Right kidney (tissue), 1 donor: ENCODE measurements around the gene KCTD15.

Experiments
- DNase-seq: peaks from one replicate; pipeline ENCODE4 v3.0.0-alpha.2; 2016

The KCTD15 gene

DNA sequence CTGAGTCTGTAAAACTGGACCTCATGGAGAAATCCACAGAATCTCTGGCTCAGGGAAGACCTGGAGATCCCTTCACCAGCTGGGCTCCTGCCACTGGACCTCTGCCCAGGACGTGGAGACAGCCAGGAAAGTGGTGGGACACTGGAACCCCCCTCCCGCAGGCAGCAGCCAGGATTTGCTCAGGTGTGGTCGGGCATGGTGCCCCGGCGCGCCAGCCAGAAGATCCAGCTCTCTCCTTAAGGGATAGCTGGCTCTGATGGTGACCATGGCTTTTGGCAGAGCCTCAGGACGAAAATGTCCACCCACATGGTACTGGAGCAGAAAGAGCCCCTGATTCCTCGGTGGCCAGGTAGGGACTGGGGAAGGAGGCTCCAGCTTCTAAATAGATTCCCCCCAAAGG, 26.6 kb upstream of the KCTD15 start:
- DNase-seq = no peak

GRCh38 chr19:33771384-33772101, 25.1 kb upstream of the KCTD15 start:
- peak; percentile 59 for DNase-seq

- no peak for DNase-seq
Measured at GRCh38 chr19:33772102-33772857, 24.4 kb upstream of the KCTD15 start.

DNA sequence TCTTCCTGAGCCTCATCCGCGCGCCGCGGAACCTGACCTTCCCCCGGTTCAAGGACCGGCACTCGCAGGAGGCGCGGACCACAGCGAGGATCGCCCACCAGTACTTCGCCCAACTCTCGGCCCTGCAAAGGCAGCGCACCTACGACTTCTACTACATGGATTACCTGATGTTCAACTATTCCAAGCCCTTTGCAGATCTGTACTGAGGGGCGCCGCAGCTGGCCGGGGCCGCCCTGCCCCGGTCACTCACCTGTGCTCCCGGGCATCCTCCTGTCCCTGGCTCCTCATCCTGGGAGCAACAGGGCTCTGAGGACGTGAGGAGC, 23.9 kb upstream of the KCTD15 start:
- no peak for DNase-seq

DNA sequence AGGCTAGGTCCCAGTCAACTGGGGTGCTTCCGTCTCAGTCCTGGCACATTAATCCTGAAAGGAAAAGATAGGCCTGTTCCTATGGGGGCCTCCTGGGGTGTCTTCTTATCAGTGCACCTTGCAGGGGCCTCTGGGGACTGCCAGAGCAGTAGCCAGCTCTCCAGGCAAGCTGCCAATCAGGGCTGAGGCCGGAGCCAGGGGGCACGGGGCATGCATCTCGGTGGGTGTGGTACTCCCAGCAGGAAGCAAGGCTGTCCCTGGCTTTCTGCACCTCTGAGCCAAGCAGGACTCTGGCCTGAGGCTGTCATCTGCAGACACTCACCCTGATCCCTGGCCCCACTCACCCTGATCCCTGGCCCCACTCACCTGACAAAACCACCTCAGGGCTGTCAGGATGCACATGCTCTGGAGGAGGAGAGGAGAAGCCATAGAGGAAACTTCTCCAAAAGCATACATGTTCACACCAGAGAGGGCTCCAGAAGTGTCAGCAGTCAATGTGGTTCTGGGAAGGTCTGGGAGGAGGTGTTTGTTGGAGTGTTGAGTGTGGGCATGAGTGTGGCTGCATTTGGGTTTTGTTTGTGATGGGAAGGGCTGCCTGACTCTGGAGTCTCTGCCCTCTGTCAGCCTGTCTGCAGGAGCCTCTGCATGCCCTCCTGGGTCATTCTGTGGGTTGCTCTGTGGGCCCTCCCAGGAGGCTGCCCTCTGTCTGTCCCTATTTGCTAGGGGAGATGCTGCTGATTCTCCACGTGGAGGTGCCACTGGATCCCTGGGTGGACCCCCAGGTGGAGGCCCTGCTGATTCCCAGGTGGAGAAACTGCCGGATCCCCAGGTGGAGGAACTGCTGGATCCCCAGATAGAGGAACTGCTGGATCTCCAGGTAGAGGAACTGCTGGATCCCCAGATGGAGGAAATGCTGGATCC, 22.7 kb upstream of the KCTD15 start:
- DNase-seq = no peak

GRCh38 chr19:33774751-33775150, 21.9 kb upstream of the KCTD15 start:
- DNase-seq = no peak

- DNase-seq = no peak
Measured at GRCh38 chr19:33775731-33776487, 20.8 kb upstream of the KCTD15 start.

DNA sequence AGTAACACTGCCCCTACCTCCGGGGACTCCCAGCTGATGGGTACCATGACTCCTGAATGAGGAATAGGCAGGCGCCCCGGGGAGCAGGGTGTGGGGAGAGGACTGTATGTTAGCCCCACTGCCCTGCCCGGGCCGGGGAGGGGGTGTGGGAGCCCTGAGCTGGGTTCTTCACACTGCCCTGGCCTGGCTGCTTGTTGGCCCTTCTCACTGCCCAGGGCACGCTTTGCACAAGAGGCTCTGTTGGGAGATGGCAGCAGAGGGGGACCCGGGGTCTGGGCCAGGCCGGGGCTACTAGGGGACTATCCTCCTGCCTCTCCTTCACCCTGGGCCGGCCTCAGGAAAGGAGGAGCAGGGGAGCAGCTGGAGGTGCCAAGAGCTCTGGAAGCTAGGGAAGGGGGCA, 19.3 kb upstream of the KCTD15 start:
- no peak for DNase-seq

GRCh38 chr19:33777753-33778088, 18.9 kb upstream of the KCTD15 start:
- DNase-seq = no peak

- DNase-seq = peak; percentile 85
Measured at GRCh38 chr19:33778089-33778791, 18.4 kb upstream of the KCTD15 start.

DNA sequence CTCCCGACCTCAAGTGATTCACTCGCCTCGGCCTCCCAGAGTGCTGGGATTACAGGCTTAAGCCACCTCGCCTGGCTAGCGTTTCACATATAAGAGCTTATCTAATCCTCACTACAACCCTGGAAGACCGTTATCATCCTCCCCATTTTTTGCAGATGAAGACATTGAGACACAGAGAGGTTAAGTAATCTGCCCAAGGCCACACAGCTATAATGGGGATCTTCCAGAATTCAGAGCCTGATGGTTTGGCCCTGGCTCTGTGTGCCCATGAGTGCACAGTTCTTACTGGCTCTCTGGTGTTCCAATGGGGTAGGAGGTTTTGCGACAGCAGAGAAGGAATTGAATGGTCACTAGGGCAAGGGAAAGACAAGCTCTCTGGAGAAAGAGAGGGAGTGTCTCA, 16.8 kb upstream of the KCTD15 start:
- no peak for DNase-seq

DNA sequence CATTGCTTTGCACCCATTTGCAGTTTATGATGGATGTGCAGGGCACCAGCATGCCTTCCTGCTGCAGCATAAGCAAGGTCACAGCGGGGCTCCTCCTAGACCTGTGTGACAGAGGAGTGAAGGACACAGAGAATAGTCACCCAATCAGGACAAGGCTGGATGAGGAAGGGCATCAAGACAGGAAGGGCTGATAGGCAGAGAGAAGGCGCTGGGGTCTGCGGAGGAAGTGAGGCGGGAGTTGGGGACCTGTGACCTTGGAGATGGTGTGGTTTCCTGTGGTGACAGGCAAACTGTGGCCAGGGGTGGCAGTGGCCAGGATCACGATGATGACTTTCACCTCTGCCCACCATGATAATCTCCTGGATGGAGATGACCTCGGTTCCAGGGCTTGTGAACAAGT, 16.4 kb upstream of the KCTD15 start:
- DNase-seq = no peak

- no peak for DNase-seq
Measured at GRCh38 chr19:33780746-33781145, 15.9 kb upstream of the KCTD15 start.

GRCh38 chr19:33781415-33781935, 15.2 kb upstream of the KCTD15 start:
- no peak for DNase-seq

- no peak for DNase-seq
Measured at GRCh38 chr19:33781996-33782395, 14.7 kb upstream of the KCTD15 start.

DNA sequence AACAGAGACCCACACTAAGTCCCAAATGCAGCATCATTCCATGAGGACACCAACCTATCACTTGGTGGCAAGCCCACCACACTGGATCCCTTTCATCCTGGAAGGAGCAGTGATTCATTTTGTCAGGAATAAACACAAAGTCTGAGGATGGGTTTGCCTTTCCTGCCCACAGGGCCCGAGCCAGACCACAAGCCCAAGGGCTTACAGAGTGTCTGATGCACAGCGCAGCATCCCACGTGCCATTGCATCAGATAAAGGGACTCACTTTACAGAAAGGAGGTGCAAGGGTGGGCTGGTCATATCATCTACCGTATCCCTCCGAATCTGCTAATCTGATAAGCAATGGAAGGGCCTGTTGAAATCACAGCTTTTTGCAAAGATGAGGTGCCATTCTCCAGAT, 12.2 kb upstream of the KCTD15 start:
- no peak for DNase-seq

- no peak for DNase-seq
Measured at GRCh38 chr19:33785795-33786194, 10.9 kb upstream of the KCTD15 start.

DNA sequence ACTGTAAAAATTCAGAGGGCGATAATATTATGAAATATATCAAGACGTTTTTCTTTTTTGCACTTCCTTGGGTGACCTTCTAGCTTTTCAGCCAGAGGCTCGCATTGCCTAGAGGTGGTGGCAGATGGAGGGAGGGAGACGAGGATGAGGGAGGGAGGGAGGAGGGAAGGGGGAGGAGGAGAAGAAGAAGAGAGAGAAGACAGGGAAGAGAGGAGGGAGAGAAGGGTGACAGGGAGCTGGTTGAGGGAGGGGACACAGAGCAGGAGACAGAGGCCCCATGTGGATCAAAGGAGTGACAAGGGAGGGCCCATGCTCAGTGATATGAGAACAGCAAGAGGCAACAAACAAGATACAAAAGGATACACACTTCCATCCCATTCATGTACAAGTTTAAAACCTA, 8.0 kb upstream of the KCTD15 start:
- no peak for DNase-seq

GRCh38 chr19:33789344-33789743, 7.3 kb upstream of the KCTD15 start:
- no peak for DNase-seq

- peak; percentile 69 for DNase-seq
Measured at GRCh38 chr19:33794683-33795369, 1.8 kb upstream of the KCTD15 start.
